KBM-7 (cell line): ENCODE results near the gene SCO2.

Experiments
- DNase-seq: peaks from one replicate; pipeline ENCODE4 v3.0.0-alpha.2; 2015
- in situ Hi-C: fragments of 300-500 bp; cut with MboI; formaldehyde crosslinking; loops from 2 replicates; pipeline ENCODE4 v1.14.3; 2020; ENCODE audit warnings: low sequenced_read_pairs, low pct_unique_long_range_greater_than_20kb, mixed read lengths

The SCO2 gene

DNA sequence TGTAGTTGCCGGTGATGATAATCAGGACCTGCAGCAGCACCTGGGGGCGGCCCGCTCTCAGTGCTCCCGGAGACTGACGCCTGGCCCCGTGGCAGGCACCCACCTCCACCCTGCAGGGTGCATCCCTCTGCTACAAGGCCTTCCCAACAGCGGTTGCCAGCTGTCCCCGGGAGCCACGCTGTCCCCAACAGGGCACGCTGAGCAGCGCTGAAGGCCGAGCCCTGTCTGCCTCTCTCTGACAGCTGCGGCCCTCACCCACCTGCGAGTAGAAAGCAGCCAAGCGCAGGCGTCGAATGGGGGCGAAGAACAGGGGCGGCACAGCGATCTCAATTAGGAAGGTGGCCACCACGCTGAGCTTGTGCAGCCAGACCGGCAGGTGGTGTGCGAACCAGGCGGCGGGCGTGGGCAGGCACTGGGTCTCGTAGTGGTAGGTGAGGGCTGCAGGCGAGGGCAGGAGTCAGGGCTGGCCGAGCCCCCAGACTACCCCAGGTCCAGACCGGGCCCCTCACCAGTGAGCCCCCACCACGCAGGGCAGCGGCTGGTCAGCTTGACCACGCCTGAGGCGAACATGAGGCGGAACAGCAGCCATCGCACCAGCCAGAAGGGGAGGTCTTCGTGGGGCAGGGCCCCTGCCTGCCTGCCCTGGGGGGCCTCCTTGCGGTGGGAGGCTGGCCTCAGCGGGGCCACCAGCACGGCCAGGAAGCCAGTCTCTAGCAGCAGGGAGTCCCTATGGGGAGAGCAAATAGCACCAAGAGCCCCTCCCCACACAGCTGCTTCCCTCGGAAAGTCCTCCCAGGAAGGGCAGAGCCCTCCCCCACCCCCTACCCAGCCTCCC, 19.4 kb downstream of the SCO2 start:
- in situ Hi-C loops, result no loop called here
- no peak for DNase-seq

DNA sequence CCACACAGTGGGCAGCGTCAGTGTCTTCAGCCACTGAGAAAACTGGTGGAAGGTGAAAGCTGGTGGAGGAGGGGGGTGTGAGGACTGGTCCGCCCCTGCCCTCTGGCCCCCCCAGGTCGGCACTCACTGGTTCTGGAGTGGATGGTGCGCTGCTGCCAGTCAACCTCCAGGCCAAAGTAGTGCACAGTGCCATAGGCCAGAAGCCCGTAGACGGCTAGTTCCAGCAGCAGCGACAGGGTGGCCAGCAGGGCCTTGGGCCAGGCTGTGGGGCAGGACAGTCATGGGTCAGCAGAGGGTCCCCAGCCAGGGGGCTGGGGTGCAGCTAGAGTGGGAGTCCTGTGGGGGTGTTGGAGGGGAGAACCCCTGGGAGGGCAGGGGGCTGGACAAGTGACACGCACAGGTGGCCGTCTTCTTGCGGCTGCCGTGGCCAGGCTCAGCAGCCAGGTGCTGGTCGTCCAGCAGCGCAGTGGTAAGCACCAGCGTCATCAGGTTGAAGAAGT, 20.1 kb downstream of the SCO2 start:
- in situ Hi-C loops, result no loop called here
- DNase-seq, result no peak

DNA sequence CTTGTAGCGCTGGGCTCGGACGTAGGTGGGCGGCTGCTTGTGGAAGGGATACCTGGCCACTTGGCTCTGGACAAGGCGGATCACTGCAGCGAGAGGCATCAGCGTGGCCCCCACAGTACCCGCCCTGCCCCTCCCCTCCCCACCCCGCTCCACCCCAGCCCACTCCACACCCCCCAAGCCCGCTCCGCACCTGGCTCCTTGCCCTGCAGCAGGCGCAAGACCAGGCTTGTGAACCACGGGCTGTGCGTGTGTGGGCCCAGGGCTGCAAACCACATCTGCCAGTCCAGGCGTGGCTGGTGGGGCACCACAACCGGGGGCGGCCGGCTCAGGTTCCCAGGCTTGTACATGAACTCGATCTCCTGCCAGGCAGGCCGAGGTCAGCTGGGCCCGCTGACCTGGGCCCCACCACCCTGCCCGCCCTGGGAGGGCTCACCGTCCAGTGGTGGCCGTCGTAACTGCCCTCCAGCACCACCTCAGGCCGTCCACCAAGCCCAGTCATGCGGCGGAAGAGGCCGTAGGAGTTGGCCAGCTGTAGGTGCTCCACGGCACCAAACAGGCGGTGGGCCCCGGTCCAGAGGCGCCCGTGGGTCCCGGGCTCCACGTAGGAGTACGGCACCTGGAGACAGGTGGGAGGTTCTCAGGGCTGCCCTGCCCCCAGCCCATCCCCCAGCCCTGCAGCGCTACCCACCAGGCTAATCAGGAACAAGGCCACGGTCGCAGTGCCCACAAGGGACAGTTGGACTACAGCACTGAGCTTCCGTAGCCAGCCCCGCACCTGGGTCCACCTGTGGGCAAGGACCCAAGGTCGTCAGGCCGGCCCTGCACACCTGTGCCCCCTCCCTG, 20.8 kb downstream of the SCO2 start:
- DNase-seq, result no peak
- in situ Hi-C loops, result no loop called here

DNA sequence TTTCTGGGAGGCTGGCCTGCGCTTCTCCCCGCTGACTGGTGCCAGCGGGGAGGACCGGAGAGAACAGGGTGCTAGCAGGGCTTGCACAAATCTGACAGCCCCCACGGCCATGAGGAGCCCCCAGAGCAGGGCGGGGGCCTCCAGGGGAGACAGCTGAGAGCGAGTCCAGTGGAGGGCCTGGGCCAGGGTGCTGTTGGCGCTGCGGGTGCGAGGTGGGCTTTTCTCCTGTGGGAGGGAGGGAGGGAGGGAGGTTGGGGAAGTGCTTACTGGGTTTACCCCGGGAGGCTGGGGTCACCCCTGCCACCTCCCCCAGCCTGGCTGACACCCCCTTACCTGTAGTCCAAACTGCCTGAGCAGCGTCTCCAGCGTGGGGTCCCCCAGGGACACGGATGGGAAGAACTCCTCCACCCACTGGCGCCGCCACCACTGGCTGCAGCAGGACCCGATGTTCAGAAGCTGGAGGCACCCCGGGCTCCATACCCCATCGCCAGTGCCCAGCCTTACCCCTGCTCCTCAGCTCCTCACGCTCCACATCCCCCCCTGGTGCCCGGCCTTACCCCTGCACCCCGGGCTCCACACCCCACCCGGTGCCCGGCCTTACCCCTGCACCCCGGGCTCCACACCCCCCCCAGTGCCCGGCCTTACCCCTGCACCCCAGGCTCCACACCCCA, 21.8 kb downstream of the SCO2 start:
- DNase-seq, result no peak
- in situ Hi-C loops, result no loop called here

DNA sequence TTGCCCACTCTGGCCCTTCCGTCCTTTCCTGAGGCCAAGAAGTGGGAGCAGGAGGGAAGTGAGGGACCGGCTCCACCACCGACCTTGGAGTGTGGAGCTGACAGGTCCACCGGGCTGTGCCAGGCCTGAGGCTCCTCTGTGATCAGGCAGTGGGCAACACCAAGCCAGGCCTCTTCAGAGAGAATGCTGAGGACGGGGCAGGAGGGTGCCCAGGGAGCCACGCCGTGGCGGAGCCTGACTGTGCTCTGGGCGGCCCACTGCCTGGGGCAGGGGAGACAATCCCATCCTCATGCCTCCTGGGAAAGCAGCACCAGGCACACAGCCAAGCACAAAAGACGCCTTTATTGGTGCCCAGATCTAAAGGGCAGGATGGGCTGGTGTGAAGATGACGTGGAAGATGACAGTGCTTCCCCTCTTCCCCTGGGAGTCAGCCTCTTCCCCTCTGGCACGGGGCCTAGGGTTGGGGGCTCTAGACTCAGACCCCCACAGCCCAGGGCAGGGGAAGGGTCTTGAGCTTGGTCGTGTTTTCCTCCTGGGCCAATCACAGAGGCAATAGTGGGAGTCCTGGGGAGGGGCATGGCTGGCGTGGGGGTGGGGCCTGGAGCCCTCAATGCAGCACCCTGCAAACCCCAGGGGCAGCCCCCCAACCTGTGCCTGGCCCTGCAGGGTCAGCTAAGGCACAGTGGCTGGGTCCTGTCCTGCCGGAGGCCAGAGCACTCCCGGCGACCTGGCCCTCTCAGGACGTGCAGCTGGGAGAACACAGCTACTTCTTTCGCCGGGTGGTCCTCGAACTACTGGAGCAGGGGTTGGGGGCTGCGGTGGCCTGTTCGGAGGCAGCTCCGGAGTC, 22.5 kb downstream of the SCO2 start:
- in situ Hi-C loops, result no loop called here
- DNase-seq, result no peak

DNA sequence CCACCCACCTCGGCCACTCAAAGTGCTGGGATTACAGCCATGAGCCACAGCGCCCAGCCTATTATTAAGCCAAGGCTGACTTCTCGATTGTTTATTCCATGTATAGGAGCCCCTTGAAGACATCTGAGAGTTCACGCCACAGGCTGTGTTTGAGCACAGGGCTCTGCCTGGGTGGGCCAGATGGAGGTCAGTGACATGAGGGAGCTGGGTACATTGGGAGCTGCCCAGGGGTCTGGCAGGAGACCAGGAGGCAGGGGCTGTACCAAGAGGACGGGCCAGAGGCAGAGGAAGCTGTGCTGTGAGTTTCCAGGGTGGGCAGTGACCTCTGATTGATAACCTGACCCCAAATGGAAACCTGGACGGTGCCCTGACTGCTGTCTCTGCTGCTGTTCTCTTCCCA, 23.3 kb downstream of the SCO2 start:
- no peak for DNase-seq
- in situ Hi-C loops, result no loop called here

DNA sequence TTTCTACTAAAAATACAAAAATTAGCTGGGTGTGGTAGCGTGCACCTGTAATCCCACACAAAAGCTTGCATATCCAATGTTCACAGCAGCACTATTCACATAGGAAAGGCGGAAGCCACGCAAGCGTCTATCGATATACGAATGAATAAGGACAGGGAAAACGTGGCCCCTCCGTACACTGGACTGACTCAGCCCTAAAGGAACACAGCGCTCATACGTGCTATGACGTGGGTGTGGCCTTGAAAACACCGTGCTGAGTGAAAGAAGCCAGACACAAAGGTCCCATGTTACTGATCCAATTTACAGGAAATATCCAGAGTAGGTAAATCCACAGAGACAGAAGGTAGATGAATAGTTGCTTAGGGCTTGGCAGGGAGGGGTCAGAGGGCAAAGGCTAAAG, 24.9 kb downstream of the SCO2 start:
- DNase-seq, result no peak
- in situ Hi-C loops, result no loop called here

DNA sequence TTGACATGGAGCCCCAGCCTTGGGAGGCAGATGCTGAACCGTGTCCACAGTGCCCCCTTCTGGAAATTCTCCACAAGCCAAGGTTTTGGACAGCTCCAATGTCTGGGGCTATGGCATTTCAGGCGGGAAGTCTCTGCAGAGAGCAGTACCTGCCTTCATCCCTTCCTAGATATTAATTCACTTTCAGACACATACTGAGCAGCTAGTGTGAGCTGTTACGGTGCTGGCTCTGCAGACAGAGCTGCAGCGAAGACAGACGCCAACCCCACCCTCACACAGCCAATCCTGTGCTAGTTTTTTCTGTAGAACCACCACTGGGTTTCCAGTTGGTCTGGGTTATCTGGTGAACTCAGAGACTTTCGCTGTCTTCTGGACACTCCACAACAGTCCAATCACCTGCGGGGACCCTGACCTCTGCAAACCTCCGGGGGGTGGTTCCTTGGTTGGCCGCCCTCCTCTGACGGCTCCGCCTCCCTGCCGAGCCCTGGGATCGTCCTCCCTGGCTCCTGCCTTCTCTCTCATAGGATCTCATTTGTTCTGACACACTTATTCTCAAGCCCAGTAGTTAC, 27.0 kb downstream of the SCO2 start:
- DNase-seq, result peak; percentile 82
- in situ Hi-C loops, result no loop called here

DNA sequence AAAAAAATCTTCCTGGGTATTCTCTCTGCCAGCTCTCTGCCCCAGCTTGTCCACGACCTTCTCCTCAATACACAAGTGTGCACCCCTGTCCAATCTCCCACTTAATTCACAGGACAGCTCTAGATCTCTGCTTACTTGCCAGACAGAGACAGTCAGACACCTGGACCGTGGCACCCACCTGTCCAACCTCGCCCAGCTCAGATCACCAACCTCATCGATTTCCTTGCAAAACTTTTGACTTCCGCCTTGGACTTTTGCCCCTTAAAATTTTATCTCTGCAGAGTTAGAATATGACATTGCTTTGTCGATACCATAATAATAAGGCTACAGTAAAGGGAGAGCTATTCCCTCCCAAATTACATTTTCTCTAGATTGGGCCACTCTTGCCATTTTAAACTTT, 28.3 kb downstream of the SCO2 start:
- DNase-seq, result no peak
- in situ Hi-C loops, result no loop called here

DNA sequence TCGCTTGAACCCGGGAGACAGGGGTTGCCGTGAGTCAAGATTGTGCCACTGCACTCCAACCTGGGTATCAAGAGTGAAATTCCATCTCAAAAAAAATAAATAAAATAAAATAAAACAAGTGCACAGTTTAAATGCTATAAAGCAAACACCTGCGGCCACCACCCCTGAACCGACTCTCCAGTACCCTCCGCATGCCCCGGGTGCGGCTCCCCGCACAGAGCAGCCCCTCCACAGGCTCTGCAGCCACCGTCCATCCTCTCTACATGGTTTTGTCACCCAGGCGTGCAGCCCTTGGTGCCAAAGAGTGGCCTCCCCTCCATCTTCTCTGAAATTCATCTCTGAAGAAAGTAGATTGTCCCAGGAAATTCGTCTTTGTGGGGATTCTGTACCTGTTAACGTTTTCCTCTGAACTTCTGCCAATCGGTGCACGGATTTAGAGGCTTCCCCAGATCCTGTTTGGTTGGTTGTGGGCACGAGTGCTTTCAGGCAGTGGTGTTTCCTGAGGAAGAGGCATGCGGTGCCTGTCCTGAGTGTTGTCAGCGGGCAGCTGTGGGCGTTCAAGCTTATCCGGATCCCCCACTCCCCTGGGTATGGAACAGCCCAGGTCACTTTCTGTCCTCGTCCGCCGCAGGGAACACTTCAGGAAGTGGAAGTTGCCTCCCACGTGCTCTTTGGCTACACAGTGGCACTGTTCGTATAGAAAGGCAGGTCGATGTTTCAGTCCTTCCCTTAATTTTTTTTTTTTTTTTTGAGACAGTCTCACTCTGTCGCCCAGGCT, 34.7 kb downstream of the SCO2 start:
- peak; percentile 82 for DNase-seq
- in situ Hi-C loops, result no loop called here

DNA sequence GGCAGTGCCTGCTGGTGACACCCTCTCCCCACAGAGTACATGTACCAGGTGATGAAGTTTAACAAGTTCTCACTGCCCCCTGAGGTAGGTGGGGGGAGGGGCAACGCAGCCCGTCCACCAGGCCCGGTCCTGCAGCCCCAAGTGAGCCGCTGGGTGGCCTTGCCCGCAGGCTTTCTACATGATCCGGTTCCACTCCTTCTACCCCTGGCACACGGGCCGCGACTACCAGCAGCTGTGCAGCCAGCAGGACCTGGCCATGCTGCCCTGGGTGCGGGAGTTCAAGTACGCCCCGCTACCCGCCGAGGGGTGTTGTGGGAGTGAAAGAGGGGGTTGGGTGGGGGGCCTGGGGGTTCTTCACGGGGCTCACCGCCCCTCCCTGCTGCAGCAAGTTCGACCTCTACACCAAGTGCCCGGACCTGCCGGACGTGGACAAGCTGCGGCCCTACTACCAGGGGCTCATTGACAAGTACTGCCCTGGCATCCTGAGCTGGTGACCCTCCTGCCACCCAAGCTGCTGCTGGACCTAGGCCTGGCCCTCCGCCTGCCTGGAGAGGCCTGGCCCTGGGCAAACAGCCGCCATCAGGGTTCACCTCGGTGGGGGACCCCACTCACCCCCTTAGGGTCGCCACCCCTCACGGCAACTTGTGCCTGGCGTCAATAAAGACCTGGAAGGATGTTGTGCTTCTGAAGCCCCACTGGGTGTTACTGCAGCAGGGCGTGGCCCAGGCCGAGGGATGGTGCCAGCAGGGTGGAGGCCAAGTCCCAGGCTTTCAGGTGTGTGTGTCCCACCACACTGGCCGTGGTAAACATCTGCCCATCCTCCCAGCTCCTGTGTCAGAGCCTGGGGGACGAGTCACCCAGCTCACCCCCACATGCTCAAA, 35.8 kb downstream of the SCO2 start:
- in situ Hi-C loops, result loop anchor here (10.0 kb wide), 1 partner anchor 55 kb away; no protein-coding TSS in a partner anchor
- DNase-seq, result no peak

DNA sequence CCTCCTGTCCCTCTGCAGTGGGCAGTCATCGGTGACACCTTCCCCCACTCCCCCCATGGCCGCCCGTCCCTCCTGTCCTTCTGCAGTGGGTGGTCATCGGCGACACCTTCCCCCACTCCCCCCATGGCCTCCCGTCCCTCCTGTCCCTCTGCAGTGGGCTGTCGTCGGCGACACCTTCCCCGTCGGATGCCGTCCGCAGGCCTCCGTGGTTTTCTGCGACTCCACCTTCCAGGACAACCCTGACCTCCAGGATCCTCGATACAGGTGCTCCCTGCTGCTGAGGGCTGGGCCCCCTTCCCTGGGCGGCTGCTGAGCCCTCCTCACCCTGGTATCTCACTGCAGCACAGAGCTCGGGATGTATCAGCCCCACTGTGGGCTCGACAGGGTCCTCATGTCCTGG, 36.5 kb downstream of the SCO2 start:
- in situ Hi-C loops, result loop anchor here (10.0 kb wide), 1 partner anchor 54 kb away; no protein-coding TSS in a partner anchor
- no peak for DNase-seq

DNA sequence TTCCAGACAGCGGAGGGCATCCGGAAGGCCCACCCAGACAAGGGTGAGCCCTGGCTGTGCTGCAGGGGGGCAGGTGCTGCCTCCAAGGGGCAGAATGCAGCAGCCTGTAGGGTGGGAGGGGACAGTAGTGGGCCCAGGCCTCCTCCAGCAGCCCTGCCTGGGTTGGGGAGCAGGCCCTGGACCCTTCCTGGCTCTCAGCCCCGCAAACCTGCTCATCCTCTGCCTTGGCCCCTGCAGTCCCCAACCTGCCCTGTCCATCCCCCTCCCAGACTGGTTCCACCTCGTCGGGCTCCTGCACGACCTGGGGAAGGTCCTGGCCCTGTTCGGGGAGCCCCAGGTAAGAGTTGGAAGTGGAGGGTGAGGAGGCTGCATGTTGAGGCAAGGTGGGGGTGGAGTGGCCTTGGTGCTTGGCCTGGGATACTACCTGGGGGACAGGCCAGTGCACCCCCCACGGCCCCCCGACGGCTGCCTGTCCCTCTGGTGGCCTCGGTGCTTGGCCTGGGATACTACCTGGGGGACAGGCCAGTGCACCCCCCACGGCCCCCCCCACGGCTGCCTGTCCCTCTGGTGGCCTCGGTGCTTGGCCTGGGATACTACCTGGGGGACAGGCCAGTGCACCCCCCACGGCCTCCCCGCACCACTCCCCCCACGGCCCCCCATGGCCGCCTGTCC, 37.3 kb downstream of the SCO2 start:
- in situ Hi-C loops, result loop anchor here (10.0 kb wide), 1 partner anchor 53 kb away; no protein-coding TSS in a partner anchor
- DNase-seq, result no peak

DNA sequence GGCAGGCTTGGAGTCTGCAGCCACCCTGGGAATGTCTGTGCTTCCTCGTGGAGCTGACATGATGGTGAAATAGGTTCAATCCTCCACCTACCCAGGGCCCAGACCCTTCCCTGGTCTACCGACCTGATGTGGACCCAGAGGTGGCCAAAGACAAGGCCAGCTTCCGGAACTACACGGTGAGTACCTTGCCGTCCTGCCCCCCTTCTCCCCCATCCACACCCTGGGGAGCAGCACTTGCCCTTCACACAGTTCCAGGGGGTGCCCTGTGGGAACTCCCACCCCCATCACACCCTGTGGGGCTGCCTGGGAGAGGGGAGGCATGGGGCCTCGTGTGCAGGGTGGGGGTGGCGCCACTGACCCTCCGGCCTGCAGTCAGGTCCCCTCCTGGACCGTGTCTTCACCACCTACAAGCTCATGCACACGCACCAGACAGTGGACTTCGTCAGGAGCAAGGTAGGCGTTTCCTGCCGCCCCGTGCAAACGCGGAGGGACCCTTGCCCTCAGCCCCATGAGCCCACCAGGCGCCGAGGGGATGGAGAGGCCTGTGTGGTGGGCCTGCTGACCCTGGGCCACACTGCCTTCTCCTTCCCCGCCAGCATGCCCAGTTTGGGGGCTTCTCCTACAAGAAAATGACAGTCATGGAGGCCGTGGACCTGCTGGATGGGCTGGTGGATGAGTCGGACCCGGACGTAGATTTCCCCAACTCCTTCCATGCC, 38.0 kb downstream of the SCO2 start:
- DNase-seq, result no peak
- in situ Hi-C loops, result loop anchor here (10.0 kb wide), 1 partner anchor 53 kb away; no protein-coding TSS in a partner anchor

DNA sequence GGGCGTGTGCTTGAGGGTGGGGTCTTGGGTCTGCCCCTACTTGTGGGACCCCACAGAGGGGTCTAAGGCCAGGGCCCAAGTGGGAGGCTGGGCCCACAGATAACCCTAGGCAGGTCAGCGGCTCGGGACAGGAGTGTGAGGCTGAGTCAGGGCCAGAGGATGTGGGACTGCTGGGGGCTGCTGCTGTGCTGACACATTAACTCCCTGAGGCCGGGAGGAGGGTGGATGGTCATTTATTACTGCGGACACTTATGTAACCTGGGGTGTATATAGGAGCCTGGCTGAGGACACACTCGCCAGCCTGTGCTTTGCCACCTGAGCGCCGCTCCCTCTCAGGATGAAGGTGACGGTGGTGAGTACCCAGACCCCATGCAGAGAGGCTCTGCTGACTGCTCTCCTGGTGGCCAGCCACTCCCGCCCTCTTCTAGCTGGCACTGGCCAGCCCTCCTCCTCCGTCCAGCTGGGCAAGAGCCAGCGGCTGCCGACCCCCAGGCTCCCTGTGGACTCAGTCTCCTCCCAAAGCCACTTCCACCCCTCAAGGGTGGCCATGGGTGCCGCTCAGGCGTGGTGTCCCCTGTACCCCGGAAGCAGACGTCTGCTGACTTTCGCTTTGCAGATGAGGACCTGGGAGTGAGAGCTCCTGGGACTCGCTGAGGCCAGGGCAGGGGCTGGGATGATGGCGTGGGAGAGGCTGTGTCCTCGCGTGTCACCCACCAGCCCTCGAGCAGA, 38.7 kb downstream of the SCO2 start, which contains the start of gene MIOX:
MIOX (plus strand) TSS at position 299 of the 729 bp plus-strand sequence; CDS start at position 338, 39 bp downstream.
- no peak for DNase-seq
- in situ Hi-C loops, result loop anchor here (10.0 kb wide), 1 partner anchor 52 kb away; no protein-coding TSS in a partner anchor
